ENCODE data around the gene PIK3R6. TPM values are rescaled to one million over a fixed set of nuclear protein-coding genes. Genes with fewer than 3 reads are reported as not detected.

Gene PIK3R6
- total and polyA plus RNA-seq, 2 of the 13 experiments (the other 11 are each of a cell fraction or from before 2014, with no cell fraction given) = not detected

DNA sequence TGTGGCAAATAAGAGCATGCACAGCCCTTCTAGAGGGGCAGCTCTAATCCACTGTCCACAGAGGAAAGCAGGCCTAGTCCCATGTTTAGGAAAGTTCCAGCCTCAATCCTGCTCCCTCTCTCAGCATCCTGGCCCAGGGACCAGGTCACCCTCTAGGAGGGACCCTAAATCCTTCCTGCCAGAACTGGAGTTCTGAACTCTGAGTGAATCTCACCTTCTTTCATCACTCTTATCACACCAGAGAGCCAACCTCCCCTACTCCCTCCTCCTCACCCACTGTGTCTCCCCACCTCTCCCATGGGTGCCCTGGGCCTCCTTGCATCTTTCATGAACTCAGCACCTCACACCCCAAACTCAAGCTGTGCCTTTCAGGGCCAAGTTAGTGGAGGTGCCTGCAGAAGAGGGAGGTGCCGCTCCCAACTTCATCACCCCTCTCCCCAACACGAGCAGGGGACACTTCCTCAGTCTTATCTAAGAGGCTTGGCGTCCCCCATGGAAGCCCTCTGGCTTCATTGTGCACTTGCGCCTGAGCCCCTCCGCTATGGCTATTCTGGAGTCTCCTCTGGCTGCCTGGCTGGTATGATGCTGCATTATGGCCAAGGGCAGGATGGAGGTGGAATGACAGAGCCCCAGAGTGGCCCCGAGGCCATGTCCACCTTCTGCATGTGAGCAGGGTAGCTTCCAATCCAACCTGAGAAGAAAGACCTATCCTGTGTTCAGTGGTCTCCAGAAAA is 31.7 kb downstream of the PIK3R6 start (continued):
- TF ChIP-seq, protein P1, sequence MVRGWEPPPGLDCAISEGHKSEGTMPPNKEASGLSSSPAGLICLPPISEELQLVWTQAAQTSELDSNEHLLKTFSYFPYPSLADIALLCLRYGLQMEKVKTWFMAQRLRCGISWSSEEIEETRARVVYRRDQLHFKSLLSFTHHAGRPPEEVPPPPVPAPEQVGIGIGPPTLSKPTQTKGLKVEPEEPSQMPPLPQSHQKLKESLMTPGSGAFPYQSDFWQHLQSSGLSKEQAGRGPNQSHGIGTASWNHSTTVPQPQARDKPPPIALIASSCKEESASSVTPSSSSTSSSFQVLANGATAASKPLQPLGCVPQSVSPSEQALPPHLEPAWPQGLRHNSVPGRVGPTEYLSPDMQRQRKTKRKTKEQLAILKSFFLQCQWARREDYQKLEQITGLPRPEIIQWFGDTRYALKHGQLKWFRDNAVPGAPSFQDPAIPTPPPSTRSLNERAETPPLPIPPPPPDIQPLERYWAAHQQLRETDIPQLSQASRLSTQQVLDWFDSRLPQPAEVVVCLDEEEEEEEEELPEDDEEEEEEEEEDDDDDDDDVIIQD (CRISPR knock-in tag; IDR thresholded peaks at IDR 0.05; ENCODE audit: low read depth) = no peak
- no peak for TF ChIP-seq ZNF230 (CRISPR knock-in tag; IDR thresholded peaks at IDR 0.05)
- no peak for TF ChIP-seq ZNF747 (CRISPR knock-in tag; IDR thresholded peaks at IDR 0.05; ENCODE audit: borderline replicate concordance)

DNA sequence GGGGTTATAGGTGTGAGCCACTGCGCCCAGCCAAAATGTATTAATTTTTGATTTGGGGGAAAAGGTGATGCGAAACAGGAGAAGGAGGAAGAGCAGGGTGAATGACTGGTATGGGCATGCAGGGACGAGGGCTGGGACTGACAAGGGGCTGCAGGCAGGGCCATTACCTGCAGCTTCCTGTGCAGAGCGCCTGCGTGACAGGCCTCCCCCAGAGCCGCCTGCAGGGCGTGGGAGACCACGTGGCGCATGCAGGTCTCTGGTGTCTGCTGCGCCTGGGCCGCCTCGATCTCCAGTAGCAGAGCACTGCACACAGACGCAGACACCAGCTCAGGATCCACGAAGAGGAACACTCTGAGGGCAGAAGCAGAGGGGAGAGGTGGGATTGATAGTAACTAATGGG is 32.4 kb downstream of the PIK3R6 start:
- ChIA-PET CTCF (ENCODE audit: low intra/inter-chr PET ratio, low total read pairs) (no interaction called here), POLR2A (no interaction called here)

More for the DNA sequence above, 32.4 kb downstream of the PIK3R6 start:
- Histone ChIP-seq H3K4me3 (replicated peaks in 1 of 3; ENCODE audit: insufficient read depth in 1 of 3, low read depth in 2 of 3, low read length in 3 of 3) (no peak overlapping the region), H3K27ac (ENCODE audit: extremely low read length, insufficient read depth, low read length) (no peak overlapping the region), H3K9ac (ENCODE audit: insufficient read depth, low read depth, low read length) (no peak overlapping the region), H3K79me2 (ENCODE audit: insufficient read depth, low read length) (no peaks in the 10 kb centered on the region), H4K20me1 (ENCODE audit: insufficient read depth, low read length) (no peaks in the 10 kb centered on the region), H3K4me2 (ENCODE audit: low read depth, low read length) (no peak overlapping the region), H2AFZ (ENCODE audit: low read length) (no peak overlapping the region), H3K9me3 (ENCODE audit: low read length) (no peaks in the 10 kb centered on the region), H3K4me1 (ENCODE audit: insufficient read depth, low read length) (no peaks in the 10 kb centered on the region), H3K27me3 (ENCODE audit: control insufficient read depth in 1 of 2, insufficient read depth in 2 of 2, low read length in 2 of 2) (peaks cover 3 to 4% of the 10 kb centered on the region in 2 experiments; a peak in 3 of 5 replicates), H3K36me3 (replicated peaks in 1 of 2; ENCODE audit: control insufficient read depth in 1 of 2, insufficient read depth in 2 of 2, low read length in 2 of 2) (no peaks in the 10 kb centered on the region)
- DNase-seq (ENCODE audit: low spot score) = no peak
- WGBS (ENCODE audit: low lambda C conversion rate) = 66% methylated on average over 9 of the region's 14 CpGs
- no TSS peak for BruUV-seq (replicated peaks)
- TF ChIP-seq HMG20B (CRISPR knock-in tag; conservative IDR thresholded peaks at IDR 0.05) = no peak
- TF ChIP-seq, protein P2, sequence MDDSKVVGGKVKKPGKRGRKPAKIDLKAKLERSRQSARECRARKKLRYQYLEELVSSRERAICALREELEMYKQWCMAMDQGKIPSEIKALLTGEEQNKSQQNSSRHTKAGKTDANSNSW (CRISPR knock-in tag; IDR thresholded peaks at IDR 0.05; ENCODE audit: borderline replicate concordance) = no peak
- no peak for TF ChIP-seq ZNF383 (CRISPR knock-in tag; IDR thresholded peaks at IDR 0.05; ENCODE audit: borderline replicate concordance)
- TF ChIP-seq ZC3H4 (CRISPR knock-in tag; IDR thresholded peaks at IDR 0.05; ENCODE audit: borderline replicate concordance) = no peak
- intact Hi-C loops (cut with micrococcal nuclease; ENCODE audit: unreplicated experiment) (no loop called here), in situ Hi-C loops (cut with HindIII; ENCODE audit: extremely low pct_ligation_motif_present, low pct_unique_long_range_greater_than_20kb) (no loop called here)
- no peak for ATAC-seq
- no peak for FAIRE-seq

All from HepG2 (cell line).